ENCODE results near the gene SEMA6D.

GRCh38 chr15:47715402-47715801 lies 1.9 kb upstream of the SEMA6D start:
- TF ChIP-seq CTCF (IDR thresholded peaks at IDR 0.05; ENCODE audit: poor library complexity, severe bottlenecking), result no peak
- no peak for TF ChIP-seq REST (IDR thresholded peaks at IDR 0.05; ENCODE audit: borderline replicate concordance)
- no peak for TF ChIP-seq RAD21 (conservative IDR thresholded peaks at IDR 0.05)
- no peak for TF ChIP-seq TAF1 (IDR thresholded peaks at IDR 0.05; ENCODE audit: low read depth)
- no peak for TF ChIP-seq EZH2 (IDR thresholded peaks at IDR 0.05; ENCODE audit: borderline replicate concordance, insufficient read depth, low read length, poor library complexity, severe bottlenecking)
- no peak for TF ChIP-seq POLR2AphosphoS5 (IDR thresholded peaks at IDR 0.05)
- TF ChIP-seq EP300 (conservative IDR thresholded peaks at IDR 0.05; ENCODE audit: poor library complexity, severe bottlenecking), result no peak
- TF ChIP-seq MXI1 (conservative IDR thresholded peaks at IDR 0.05; ENCODE audit: poor library complexity, severe bottlenecking), result no peak
- TF ChIP-seq SMC3 (conservative IDR thresholded peaks at IDR 0.05; ENCODE audit: poor library complexity), result no peak
